Mammary epithelial cell (primary cell): ENCODE measurements around the gene ANO3.

ENCODE experiments used
- EZH2 ChIP-seq: IDR thresholded peaks from 2 replicates; pipeline ENCODE4 v1.6.1; 2012; ENCODE audit warnings: low read length, inconsistent platforms, borderline replicate concordance
- TF ChIP-seq, protein P1 (sequence below), 2 donors: IDR thresholded peaks in 1 of 2; conservative IDR thresholded peaks in 1 of 2; 2 replicates each; pipeline ENCODE4 v1.5.1; 2011 to 2012; ENCODE audit warnings: inconsistent platforms in 2 of 2, low read length in 2 of 2, mild to moderate bottlenecking in 2 of 2, control low read depth in 1 of 2, low read depth in 1 of 2; ENCODE audit not compliant: insufficient read depth in 1 of 2; ENCODE audit errors: extremely low read depth in 1 of 2

- TF ChIP-seq EZH2: no peak
- TF ChIP-seq, protein P1, sequence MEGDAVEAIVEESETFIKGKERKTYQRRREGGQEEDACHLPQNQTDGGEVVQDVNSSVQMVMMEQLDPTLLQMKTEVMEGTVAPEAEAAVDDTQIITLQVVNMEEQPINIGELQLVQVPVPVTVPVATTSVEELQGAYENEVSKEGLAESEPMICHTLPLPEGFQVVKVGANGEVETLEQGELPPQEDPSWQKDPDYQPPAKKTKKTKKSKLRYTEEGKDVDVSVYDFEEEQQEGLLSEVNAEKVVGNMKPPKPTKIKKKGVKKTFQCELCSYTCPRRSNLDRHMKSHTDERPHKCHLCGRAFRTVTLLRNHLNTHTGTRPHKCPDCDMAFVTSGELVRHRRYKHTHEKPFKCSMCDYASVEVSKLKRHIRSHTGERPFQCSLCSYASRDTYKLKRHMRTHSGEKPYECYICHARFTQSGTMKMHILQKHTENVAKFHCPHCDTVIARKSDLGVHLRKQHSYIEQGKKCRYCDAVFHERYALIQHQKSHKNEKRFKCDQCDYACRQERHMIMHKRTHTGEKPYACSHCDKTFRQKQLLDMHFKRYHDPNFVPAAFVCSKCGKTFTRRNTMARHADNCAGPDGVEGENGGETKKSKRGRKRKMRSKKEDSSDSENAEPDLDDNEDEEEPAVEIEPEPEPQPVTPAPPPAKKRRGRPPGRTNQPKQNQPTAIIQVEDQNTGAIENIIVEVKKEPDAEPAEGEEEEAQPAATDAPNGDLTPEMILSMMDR (conservative IDR thresholded peaks at IDR 0.05 in 1 of 2, IDR thresholded peaks at IDR 0.05 in 1 of 2; ENCODE audit: extremely low read depth in 1 of 2, insufficient read depth in 1 of 2, low read depth in 1 of 2, low read length in 2 of 2): no peak
Measured at GRCh38 chr11:26539517-26539916, 207.6 kb downstream of the ANO3 start.
